ENCODE results near the gene CFAP77.

CFAP77 gene

DNA sequence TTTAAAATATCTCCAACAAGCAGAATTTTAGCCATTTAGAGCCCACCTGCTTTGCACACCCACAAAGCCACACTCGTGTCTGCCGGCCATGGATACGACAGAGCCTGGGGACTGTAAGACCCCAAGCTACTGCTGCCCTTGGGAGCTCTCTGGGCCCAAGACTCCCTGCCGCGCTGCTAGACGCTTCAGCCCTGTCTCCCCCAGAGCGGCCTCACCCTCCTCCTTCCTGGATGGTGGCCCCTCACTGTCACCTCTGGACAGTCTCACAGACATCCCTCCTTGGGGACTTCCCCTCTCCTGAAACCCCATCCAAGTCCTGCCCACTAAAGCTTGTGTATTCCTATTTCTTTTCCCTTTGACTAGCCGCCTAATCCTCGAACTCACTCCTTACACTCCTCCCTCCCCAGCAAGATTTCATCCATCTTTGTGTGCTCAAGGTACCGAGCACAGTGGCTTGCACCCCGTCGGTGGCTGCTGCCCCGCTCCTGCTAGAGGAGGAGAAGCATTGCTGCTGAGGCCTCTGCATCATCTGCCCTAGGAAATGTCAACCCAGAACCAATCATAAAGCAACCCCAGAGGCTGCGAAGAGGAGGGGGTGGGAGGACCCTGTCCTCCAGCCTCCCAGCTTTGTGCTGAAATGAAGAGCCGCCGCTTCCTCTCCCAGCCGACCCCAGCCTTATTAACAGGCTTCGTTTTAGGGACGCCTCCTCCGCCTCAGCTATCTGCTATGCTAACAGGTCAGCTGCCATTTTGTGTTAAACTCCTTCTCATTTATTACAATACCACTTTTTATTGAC lies 71.2 kb downstream of the CFAP77 start:
- no peak for DNase-seq (ENCODE audit: low read depth)
- H3K4me3 ChIP-seq (ENCODE audit: low read depth, low read length), result no peak overlapping the region

DNA sequence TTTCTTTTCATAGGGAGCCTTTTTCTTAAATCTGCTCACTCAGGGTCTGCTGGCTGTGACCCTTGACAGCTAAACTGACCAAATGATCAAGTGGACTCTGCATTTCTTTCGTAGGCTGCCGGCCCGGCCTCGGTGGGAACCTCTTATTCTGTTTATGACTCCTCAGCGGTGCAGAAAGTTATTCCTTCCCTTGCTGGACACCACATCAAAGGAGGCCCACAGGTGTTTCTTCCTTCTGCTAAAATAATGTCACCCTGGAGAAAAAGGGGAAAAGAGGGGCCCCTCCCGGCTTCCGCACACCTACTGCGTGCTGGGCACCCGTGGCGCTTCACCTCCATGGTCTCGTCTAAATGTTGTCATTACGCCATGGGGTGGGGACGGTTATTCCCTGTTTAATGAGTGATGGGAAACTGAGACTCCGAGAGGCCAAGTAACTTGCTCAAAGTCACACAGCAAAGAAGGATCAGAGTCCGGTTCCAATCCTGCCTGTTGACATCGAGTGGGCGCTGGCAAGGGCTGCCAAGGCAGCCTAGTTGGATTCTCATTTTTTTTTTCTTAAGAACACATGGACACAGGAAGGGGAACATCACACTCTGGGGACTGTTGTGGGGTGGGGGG lies 72.3 kb downstream of the CFAP77 start:
- DNase-seq (ENCODE audit: low read depth), result no peak
- no peak overlapping the region for H3K4me3 ChIP-seq (ENCODE audit: low read depth, low read length)

DNA sequence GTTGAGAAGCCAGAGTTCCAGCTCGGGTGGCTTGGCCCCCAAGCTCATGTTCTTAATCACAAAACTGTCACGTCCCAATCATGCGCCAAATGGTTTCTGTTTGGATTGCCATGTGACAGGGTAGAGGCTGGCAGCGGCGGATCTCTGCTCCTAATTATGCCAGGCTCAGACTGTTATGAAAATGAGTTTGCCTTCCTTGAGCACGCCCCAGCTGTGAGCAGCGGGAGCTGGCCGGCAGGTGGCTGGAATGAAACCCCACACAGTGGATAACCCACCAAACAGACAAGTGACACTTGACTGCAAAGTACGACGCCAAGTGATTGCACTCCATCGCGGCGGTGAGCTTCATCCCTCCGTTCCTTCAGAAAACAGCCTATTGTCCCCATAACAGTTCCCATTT lies 75.4 kb downstream of the CFAP77 start:
- DNase-seq (ENCODE audit: low read depth), result no peak
- no peak overlapping the region for H3K4me3 ChIP-seq (ENCODE audit: low read depth, low read length)

DNA sequence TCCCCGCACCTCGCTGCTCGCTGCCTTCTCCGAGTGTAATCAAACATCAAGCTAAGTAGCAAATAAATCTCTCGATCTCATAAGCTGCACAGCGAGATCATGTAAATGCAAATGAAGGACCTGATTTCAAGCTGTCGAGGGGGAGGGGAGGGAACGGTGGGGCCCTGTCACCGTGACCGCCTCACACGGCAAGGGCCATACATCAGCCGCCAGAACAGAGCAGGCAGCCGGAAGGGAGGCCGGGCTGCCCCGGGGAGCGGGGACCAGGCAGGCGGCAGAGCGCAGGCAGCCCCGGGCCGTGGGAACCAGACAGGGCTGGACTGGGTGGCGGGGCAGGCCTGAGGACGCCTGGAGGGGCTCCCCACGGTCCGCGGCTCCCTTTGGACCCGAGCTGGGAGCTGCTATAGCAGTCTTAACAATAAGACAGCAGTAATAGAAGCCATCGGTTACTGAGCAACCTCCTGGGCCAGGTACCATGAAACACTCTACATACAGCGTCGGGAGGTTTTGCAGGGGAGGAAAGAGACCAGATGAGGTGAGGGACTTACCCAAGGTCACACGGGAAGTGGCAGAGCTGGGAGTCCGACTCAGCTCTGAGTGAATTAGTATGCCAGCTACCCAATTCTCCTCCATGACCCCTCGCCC lies 76.8 kb downstream of the CFAP77 start:
- no peak overlapping the region for H3K4me3 ChIP-seq (ENCODE audit: low read depth, low read length)
- no peak for DNase-seq (ENCODE audit: low read depth)

DNA sequence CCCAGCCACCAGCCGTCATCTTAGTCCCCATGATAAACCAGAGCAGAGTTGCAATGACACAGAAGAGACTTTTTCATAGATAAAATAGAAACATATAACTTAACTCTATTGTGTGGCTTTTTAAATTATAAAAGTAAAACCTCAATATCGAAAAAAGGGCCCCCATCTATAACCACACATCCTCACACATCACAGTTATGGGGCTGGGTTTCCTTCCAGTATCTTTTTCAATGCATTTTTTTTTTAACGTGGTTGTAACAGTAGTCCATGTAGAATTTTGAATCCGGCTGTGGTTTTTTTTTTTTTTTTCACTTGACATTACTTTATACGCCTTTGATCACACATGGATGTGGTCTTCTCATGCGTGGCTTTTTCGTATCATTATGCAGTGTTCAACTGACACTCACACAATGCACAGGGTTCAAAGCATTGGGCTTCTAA lies 77.4 kb downstream of the CFAP77 start:
- H3K4me3 ChIP-seq (ENCODE audit: low read depth, low read length), result no peak overlapping the region
- DNase-seq (ENCODE audit: low read depth), result no peak

DNA sequence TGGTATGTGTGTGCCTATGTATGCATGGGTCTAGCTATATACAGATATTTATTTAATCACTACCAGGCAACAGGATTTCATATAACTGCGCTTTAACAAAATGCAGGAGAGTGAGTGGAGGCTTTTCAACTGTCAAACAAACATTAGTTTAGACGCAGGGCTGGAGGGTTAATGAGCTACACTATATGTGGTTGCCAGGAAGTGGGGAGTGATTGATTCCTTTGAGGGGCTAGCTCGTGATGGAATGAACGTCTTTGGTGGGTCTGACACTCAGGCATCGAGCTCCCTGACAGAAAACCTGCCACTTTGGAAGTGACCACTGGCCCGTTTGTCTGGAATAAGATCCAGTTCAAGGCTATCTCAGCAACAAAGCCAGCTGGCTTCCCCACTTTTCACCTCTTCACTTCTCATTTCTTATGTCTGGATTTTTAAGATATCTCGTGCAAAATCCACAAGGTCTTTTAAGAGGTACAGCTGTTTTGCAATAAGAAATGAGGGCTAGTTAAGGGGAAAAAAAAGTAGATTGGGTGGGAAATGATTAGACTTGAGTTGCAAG lies 78.0 kb downstream of the CFAP77 start:
- no peak overlapping the region for H3K4me3 ChIP-seq (ENCODE audit: low read depth, low read length)
- DNase-seq (ENCODE audit: low read depth), result no peak

- DNase-seq (ENCODE audit: low read depth), result no peak
- no peak overlapping the region for H3K4me3 ChIP-seq (ENCODE audit: low read depth, low read length)
These were observed 78.6 kb downstream of the CFAP77 start for GRCh38 chr9:132488626-132489025.

DNA sequence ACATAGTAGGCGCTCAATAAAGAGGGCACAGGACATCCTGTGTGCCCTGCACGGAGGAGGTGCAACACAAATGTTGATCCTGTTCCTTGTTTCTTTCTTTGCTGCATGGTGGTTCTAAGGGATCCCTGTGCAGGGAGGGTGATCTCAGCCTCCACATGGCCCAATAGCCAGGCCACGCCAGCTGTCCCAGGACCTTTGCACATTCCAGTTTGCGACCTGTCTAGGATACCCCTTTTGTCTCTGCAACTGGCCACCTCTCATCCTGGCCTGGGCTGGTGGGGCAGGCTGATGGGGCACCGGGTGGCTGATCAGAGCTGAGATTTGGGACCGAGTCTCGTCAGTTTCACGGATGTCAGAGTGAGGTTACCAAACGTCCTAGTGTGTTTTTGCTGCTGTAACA lies 79.5 kb downstream of the CFAP77 start:
- no peak overlapping the region for H3K4me3 ChIP-seq (ENCODE audit: low read depth, low read length)
- no peak for DNase-seq (ENCODE audit: low read depth)

DNA sequence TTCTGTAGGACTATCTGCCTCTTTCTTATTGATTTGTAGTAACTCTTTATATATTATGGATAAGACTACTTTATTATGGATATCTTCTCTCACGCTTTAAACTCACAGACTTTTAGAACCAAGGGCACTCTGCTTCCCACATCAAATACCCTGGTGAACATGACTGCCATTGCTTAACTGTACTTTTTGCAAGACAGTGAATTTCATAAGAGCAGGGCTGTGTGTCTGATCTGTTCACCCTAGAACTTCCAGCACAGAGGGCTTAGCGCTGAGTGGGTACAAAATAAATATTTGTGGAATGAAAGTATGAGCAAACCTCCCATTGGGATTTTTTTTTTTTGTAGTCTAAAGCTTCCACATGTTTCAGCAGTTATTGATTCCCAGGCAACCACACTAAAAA lies 84.8 kb downstream of the CFAP77 start:
- DNase-seq (ENCODE audit: low read depth), result no peak
- H3K4me3 ChIP-seq (ENCODE audit: low read depth, low read length), result no peak overlapping the region

GRCh38 chr9:132497731-132498130 lies 87.7 kb downstream of the CFAP77 start:
- H3K4me3 ChIP-seq (ENCODE audit: low read depth, low read length), result no peak overlapping the region
- no peak for DNase-seq (ENCODE audit: low read depth)

GRCh38 chr9:132498531-132499210 lies 88.7 kb downstream of the CFAP77 start:
- DNase-seq (ENCODE audit: low read depth), result no peak
- no peak overlapping the region for H3K4me3 ChIP-seq (ENCODE audit: low read depth, low read length)

GRCh38 chr9:132499251-132499650 lies 89.2 kb downstream of the CFAP77 start:
- H3K4me3 ChIP-seq (ENCODE audit: low read depth, low read length), result no peak overlapping the region
- no peak for DNase-seq (ENCODE audit: low read depth)

DNA sequence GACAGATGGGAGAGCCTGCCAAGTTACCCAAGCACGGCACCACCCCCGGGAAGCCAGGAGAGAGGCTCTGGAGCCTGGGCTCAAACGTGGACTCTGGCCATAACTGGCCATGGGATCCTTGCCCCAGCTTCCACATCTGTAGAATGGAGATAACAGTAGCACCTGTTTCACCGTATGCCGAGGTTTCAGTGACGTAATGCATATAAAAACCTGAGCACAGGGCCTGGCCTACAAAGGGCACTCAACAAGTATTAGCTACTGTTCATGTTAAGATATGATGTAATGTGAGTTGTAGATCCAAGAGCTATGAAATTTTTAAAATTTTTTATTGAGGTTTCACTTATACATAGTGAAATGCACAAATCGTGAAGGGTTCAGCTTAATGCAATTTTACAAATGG lies 90.2 kb downstream of the CFAP77 start:
- no peak overlapping the region for H3K4me3 ChIP-seq (ENCODE audit: low read depth, low read length)
- no peak for DNase-seq (ENCODE audit: low read depth)

GRCh38 chr9:132502480-132502879 lies 92.5 kb downstream of the CFAP77 start:
- no peak overlapping the region for H3K4me3 ChIP-seq (ENCODE audit: low read depth, low read length)
- no peak for DNase-seq (ENCODE audit: low read depth)

DNA sequence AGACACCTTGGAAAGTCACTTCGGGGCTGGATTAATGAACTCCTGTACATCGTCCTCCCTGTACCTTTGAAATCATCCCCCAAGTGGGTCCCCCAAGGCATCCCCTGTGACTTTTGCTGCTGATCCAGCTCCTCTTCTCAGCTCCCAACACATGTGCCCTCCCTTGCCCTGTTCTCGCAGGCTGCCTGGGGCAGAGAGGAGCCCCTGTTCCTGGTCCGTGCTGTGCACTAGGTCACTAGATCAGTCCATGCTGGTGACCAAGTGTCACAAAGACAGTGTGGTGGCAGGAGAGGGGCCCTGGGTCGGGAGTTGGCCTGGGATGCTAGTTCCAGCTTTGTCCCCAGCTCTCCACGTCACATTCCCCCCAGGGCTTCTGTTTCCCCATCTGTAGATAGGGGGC lies 93.1 kb downstream of the CFAP77 start:
- no peak for DNase-seq (ENCODE audit: low read depth)

GRCh38 chr9:132504488-132504887 lies 94.5 kb downstream of the CFAP77 start:
- no peak overlapping the region for H3K4me3 ChIP-seq (ENCODE audit: low read depth, low read length)
- DNase-seq (ENCODE audit: low read depth), result no peak

More for the DNA sequence above, 93.1 kb downstream of the CFAP77 start:
- H3K4me3 ChIP-seq (ENCODE audit: low read depth, low read length), result no peak overlapping the region

DNA sequence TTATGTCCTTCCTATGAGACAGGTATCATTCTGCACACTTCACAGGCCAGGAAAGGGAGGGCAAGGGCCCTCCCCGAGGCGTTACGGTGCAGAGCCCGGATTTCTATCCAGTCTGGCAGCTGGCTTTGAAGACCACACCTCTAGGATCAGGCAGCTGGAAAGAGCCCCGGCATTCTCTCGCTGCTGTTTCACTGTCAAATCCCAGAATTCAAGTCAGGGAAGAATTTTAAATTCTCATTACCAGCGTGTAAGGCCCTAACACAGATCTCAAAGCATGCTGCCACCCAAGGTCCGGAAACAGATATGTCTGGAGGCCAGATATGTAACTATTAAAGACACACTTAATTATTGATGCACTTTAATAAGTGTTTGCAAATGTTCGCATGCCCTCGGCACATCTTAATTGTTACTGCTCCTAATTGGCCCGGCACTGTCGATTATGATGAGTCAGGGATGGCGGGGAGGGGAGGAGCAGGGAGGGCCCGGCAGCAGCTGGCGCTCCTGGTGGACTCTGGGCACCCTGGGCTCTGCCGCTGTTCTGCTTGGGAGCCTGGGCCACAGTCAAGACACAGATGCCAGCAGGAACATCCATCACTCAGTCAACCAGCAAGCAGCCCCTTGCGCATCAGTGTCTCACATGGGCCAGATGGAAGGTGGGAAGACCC lies 96.1 kb downstream of the CFAP77 start:
- DNase-seq (ENCODE audit: low read depth), result no peak
- H3K4me3 ChIP-seq (ENCODE audit: low read depth, low read length), result no peak overlapping the region

- no peak for DNase-seq (ENCODE audit: low read depth)
- H3K4me3 ChIP-seq (ENCODE audit: low read depth, low read length), result no peak overlapping the region
These were observed 97.1 kb downstream of the CFAP77 start for GRCh38 chr9:132506977-132507669.
